Endothelial cell of umbilical vein (primary cell): ENCODE results near the gene IL1RL1. TPM values are rescaled to one million over a fixed set of nuclear protein-coding genes. Genes with fewer than 3 reads are reported as not detected.

Experiments used
- BruUV-seq: library from RNA; stranded (reverse); fragments of 400-500 nt; replicated peaks from 2 replicates; lab custom pipeline; 2021; lab: Mats Ljungman, UMichigan
- CTCF ChIA-PET: fragments of 300-600, 350-600 bp; sonication (Branson Sonifier 250); formaldehyde crosslinking; loops from one replicate; lab custom pipeline; 2021; ENCODE audit warnings: antibody characterized with exemption, inconsistent platforms; lab: Charles Lee
- POLR2A ChIA-PET: fragments of 300-600, 350-600 bp; sonication (Branson Sonifier 250); formaldehyde crosslinking; loops from one replicate; lab custom pipeline; 2021; ENCODE audit warnings: antibody characterized with exemption, inconsistent platforms; lab: Charles Lee
- DNase-seq: peaks from one replicate; pipeline ENCODE4 v3.0.0-alpha.2; 2011; ENCODE audit warnings: low read depth, low spot score
- FAIRE-seq: peaks from 2 replicates; lab custom pipeline; 2011; peaks lifted over from hg19 to GRCh38; lab: Jason Lieb, UNC
- H2AFZ ChIP-seq: 2 replicates; pipeline ENCODE4 v1.6.0; 2012; ENCODE audit warnings: low read depth, low read length, control low read depth, inconsistent platforms
- H3K27ac ChIP-seq: 2 replicates; pipeline ENCODE4 v1.5.1; 2011; ENCODE audit warnings: low read depth, mild to moderate bottlenecking, control low read depth, low read length, moderate library complexity; ENCODE audit not compliant: insufficient read depth
- H3K27me3 ChIP-seq, 2 experiments: 2 replicates each; pipeline versions ENCODE4 v1.6.0 to v1.6.1; 2011; ENCODE audit warnings: low read length in 2 of 2, mixed read lengths in 1 of 2; ENCODE audit not compliant: control insufficient read depth in 2 of 2, insufficient read depth in 2 of 2
- H3K36me3 ChIP-seq, 2 experiments: 2 replicates in 1 of 2; 3 replicates in 1 of 2; pipeline ENCODE4 v1.5.1; 2011; ENCODE audit warnings: low read length in 2 of 2, mild to moderate bottlenecking in 1 of 2, moderate library complexity in 1 of 2; ENCODE audit not compliant: control insufficient read depth in 2 of 2, insufficient read depth in 2 of 2; ENCODE audit errors: extremely low read depth in 1 of 2
- H3K4me1 ChIP-seq: 3 replicates; pipeline ENCODE4 v1.5.1; 2011; ENCODE audit warnings: mild to moderate bottlenecking, low read length; ENCODE audit not compliant: control insufficient read depth, insufficient read depth; ENCODE audit errors: extremely low read depth
- H3K4me2 ChIP-seq: 2 replicates; pipeline ENCODE4 v1.6.1; 2011; ENCODE audit warnings: low read length, control low read depth, mixed read lengths; ENCODE audit not compliant: insufficient read depth
- H3K4me3 ChIP-seq, 3 experiments: fragments of 200-600 bp in 1 of 3; sonication (generic), shearing (Covaris generic) in 1 of 3; replicated peaks in 1 of 3; 2 replicates each; pipeline ENCODE4 v1.5.1; 2011 to 2016; ENCODE audit warnings: control low read depth in 3 of 3, low read length in 3 of 3, mild to moderate bottlenecking in 2 of 3, inconsistent platforms in 1 of 3, low read depth in 1 of 3, moderate library complexity in 1 of 3; ENCODE audit not compliant: insufficient read depth in 1 of 3
- H3K79me2 ChIP-seq: 2 replicates; pipeline ENCODE4 v1.6.0; 2012; ENCODE audit warnings: low read length, inconsistent platforms; ENCODE audit not compliant: control insufficient read depth, insufficient read depth
- H3K9ac ChIP-seq: replicated peaks from 2 replicates; pipeline ENCODE3; 2011; ENCODE audit warnings: low read length, control low read depth; ENCODE audit not compliant: insufficient read depth; ENCODE audit errors: extremely low read depth
- H3K9me1 ChIP-seq: replicated peaks from 3 replicates; pipeline ENCODE4 v1.6.0; 2011; ENCODE audit warnings: mild to moderate bottlenecking, low read length; ENCODE audit not compliant: control insufficient read depth, insufficient read depth; ENCODE audit errors: extremely low read depth
- H3K9me3 ChIP-seq: replicated peaks from 2 replicates; pipeline ENCODE4 v1.5.1; 2012; ENCODE audit warnings: low read length, inconsistent platforms; ENCODE audit not compliant: control insufficient read depth, insufficient read depth
- H4K20me1 ChIP-seq: replicated peaks from 2 replicates; pipeline ENCODE3; 2011; ENCODE audit warnings: mild to moderate bottlenecking, low read length; ENCODE audit not compliant: control insufficient read depth, insufficient read depth; ENCODE audit errors: extremely low read depth
- CTCF ChIP-seq, 2 donors: IDR thresholded peaks; 1 replicate in 1 of 2; 2 replicates in 1 of 2; pipeline ENCODE4 v1.5.1; 2011; ENCODE audit warnings: low read length in 2 of 2, mild to moderate bottlenecking in 2 of 2, moderate library complexity in 2 of 2, control low read depth in 1 of 2, inconsistent platforms in 1 of 2, low read depth in 1 of 2; ENCODE audit not compliant: insufficient read depth in 1 of 2; ENCODE audit errors: extremely low read depth in 1 of 2
- EZH2 ChIP-seq: IDR thresholded peaks from 2 replicates; pipeline ENCODE4 v1.6.1; 2012; ENCODE audit warnings: borderline replicate concordance, low read depth, mild to moderate bottlenecking, moderate library complexity, low read length, inconsistent platforms; ENCODE audit not compliant: severe bottlenecking
- FOS ChIP-seq: IDR thresholded peaks from 2 replicates; pipeline ENCODE4 v1.6.1; 2011; ENCODE audit warnings: mild to moderate bottlenecking, low read length, moderate library complexity, borderline replicate concordance; ENCODE audit not compliant: insufficient read depth
- GATA2 ChIP-seq: IDR thresholded peaks from 2 replicates; pipeline ENCODE4 v1.7.0; 2011; ENCODE audit warnings: low read depth, mild to moderate bottlenecking, moderate library complexity, mixed read lengths, low read length; ENCODE audit not compliant: insufficient read length, insufficient read depth
- JUN ChIP-seq: IDR thresholded peaks from 2 replicates; pipeline ENCODE4 v1.6.1; 2011; ENCODE audit warnings: borderline replicate concordance, low read depth; ENCODE audit not compliant: insufficient read length, insufficient read depth
- MAX ChIP-seq: IDR thresholded peaks from 2 replicates; pipeline ENCODE4 v1.6.1; 2011; ENCODE audit not compliant: insufficient read depth, insufficient read length
- MYC ChIP-seq: IDR thresholded peaks from one replicate; pipeline ENCODE4 v1.6.1; 2011; ENCODE audit warnings: mild to moderate bottlenecking, low read depth, low read length
- POLR2A ChIP-seq: IDR thresholded peaks from 2 replicates; pipeline ENCODE4 v1.6.1; 2012; ENCODE audit warnings: low read depth, mild to moderate bottlenecking, control low read depth, low read length
- POLR2AphosphoS5 ChIP-seq: IDR thresholded peaks from 2 replicates; pipeline ENCODE4 v1.6.1; 2012; ENCODE audit warnings: low read depth, mild to moderate bottlenecking, control low read depth, low read length, moderate library complexity; ENCODE audit not compliant: insufficient read depth
- dilution Hi-C: fragments of 300-500 bp; cut with MboI; formaldehyde crosslinking; loops from one replicate; pipeline ENCODE4 v1.15.0; 2019; ENCODE audit warnings: low sequenced_read_pairs; ENCODE audit not compliant: extremely low pct_ligation_motif_present
- intact Hi-C: fragments of 100-400 bp; cut with micrococcal nuclease; formaldehyde crosslinking; loops from one replicate; pipeline ENCODE4 v1.10.0; 2022
- polyA plus RNA-seq, 4 experiments: library from polyadenylated mRNA; depleted of rRNA in 3 of 4; stranded (reverse) in 3 of 4; unstranded in 1 of 4; fragments of >200 nt; gene quantifications; 2 replicates each; pipeline versions ENCODE4 v1.2.1 to v1.2.3, GENCODE V29; 2011 to 2012; ENCODE audit warnings: missing spikeins in 1 of 4
- total RNA-seq: library from RNA; stranded (reverse); gene quantifications from 2 replicates; pipeline ENCODE4 v1.2.3, GENCODE V29; 2021

Gene IL1RL1
- total and polyA plus RNA-seq, 2 donors (not counting 3 experiments of a cell fraction or from before 2014, with no cell fraction given): 32.2 to 44.0 TPM

GRCh38 chr2:102269200-102269524, 42.2 kb upstream of the IL1RL1 start:
- H4K20me1 ChIP-seq: no peaks in the 10 kb centered on the region
- DNase-seq (no peak), FAIRE-seq (no peak)
- H3K27ac ChIP-seq: no peak overlapping the region
- H3K9ac ChIP-seq: no peak overlapping the region
- no TSS peak for BruUV-seq
- POLR2A ChIA-PET: no interaction called here
- H3K9me1 ChIP-seq: no peaks in the 10 kb centered on the region
- H3K27me3 ChIP-seq: no peaks in the 10 kb centered on the region
- CTCF ChIA-PET: no interaction called here
- H2AFZ ChIP-seq: no peak overlapping the region
- H3K9me3 ChIP-seq: no peaks in the 10 kb centered on the region
- dilution Hi-C loops: no loop called here
- no peak for TF ChIP-seq FOS
- no peak for TF ChIP-seq MAX
- TF ChIP-seq MYC: no peak
- TF ChIP-seq CTCF (IDR thresholded peaks at IDR 0.05; ENCODE audit: extremely low read depth in 1 of 2, insufficient read depth in 1 of 2, low read depth in 1 of 2, low read length in 2 of 2): no peak
- TF ChIP-seq EZH2: no peak
- TF ChIP-seq POLR2A: no peak
- no peak for TF ChIP-seq POLR2AphosphoS5
- no peak for TF ChIP-seq GATA2
- TF ChIP-seq JUN: no peak
- no peaks in the 10 kb centered on the region for H3K79me2 ChIP-seq
- peaks cover 7% of the 10 kb centered on the region for H3K4me1 ChIP-seq
- H3K4me2 ChIP-seq: no peak overlapping the region
- H3K36me3 ChIP-seq: no peaks in the 10 kb centered on the region
- H3K4me3 ChIP-seq: no peak overlapping the region
- intact Hi-C loops: no loop called here
